ENCODE results near the gene SGCE. TPM values are rescaled to one million over a fixed set of nuclear protein-coding genes. Genes with fewer than 3 reads are reported as not detected.

SGCE gene
- total and polyA plus RNA-seq, 10 donors = 9.6 to 93.7 (median 45.0) TPM

GRCh38 chr7:94609561-94609960 lies 46.4 kb downstream of the SGCE start:
- Histone ChIP-seq H3K4me1 (no peaks in the 10 kb centered on the region), H3K9me3 (peaks cover 0 to 19% (median 0%) of the 10 kb centered on the region in 8 donors), H3K27ac (no peak overlapping the region), H3K36me3 (no peaks in the 10 kb centered on the region), H3K27me3 (replicated peaks in 1 of 7) (no peaks in the 10 kb centered on the region), H3K4me3 (no peak overlapping the region)
- no peak for TF ChIP-seq POLR2AphosphoS5 (IDR thresholded peaks at IDR 0.05)
- no peak for TF ChIP-seq POLR2A (IDR thresholded peaks at IDR 0.05)
- intact Hi-C loops (cut with DNase I; ENCODE audit: low total_unique reads) = no loop called here
- no peak for DNase-seq
- 85 to 96% (median 90%) methylated on average over 2 of the region's 2 CpGs for WGBS, 5 donors

GRCh38 chr7:94605031-94605430 lies 50.9 kb downstream of the SGCE start:
- intact Hi-C loops (cut with DNase I; ENCODE audit: low total_unique reads) = no loop called here
- no peaks in the 10 kb centered on the region for H3K27me3 ChIP-seq (replicated peaks in 1 of 7)
- no peaks in the 10 kb centered on the region for H3K4me1 ChIP-seq
- no peak for TF ChIP-seq POLR2A (IDR thresholded peaks at IDR 0.05)
- no peak for TF ChIP-seq POLR2AphosphoS5 (IDR thresholded peaks at IDR 0.05)
- TF ChIP-seq CTCF (IDR thresholded peaks at IDR 0.05 in 8 of 11, conservative IDR thresholded peaks at IDR 0.05 in 3 of 11) = no peak
- H3K27ac ChIP-seq = no peak overlapping the region
- peaks cover 0 to 17% (median 0%) of the 10 kb centered on the region in 8 donors for H3K9me3 ChIP-seq
- H3K4me3 ChIP-seq = no peak overlapping the region
- WGBS, 5 donors = 62 to 78% (median 72%) methylated on average over 1 of the region's 1 CpG
- H3K36me3 ChIP-seq = peaks cover 0 to 9% (median 3%) of the 10 kb centered on the region in 6 donors
- no peak for DNase-seq

- no peaks in the 10 kb centered on the region for H3K4me1 ChIP-seq
- H3K27ac ChIP-seq = no peak overlapping the region
- H3K27me3 ChIP-seq (replicated peaks in 1 of 7) = no peaks in the 10 kb centered on the region
- H3K9me3 ChIP-seq = peaks cover 0 to 13% (median 0%) of the 10 kb centered on the region in 8 donors
- peaks cover 0 to 29% (median 4%) of the 10 kb centered on the region in 6 donors for H3K36me3 ChIP-seq
- intact Hi-C loops (cut with DNase I; ENCODE audit: low total_unique reads) = no loop called here
- DNase-seq = no peak
- TF ChIP-seq CTCF (IDR thresholded peaks at IDR 0.05 in 8 of 11, conservative IDR thresholded peaks at IDR 0.05 in 3 of 11) (no peak), POLR2A (IDR thresholded peaks at IDR 0.05) (no peak), POLR2AphosphoS5 (IDR thresholded peaks at IDR 0.05) (no peak)
- WGBS, 5 donors = 88 to 100% (median 91%) methylated on average over 1 of the region's 1 CpG
- H3K4me3 ChIP-seq = no peak overlapping the region
These were observed 53.8 kb downstream of the SGCE start for GRCh38 chr7:94602181-94602580.

- no peak for TF ChIP-seq CTCF (IDR thresholded peaks at IDR 0.05 in 8 of 11, conservative IDR thresholded peaks at IDR 0.05 in 3 of 11)
- no peak for TF ChIP-seq POLR2AphosphoS5 (IDR thresholded peaks at IDR 0.05)
- no peak for TF ChIP-seq POLR2A (IDR thresholded peaks at IDR 0.05)
- WGBS, 5 donors = 94 to 98% (median 96%) methylated on average over 3 of the region's 3 CpGs
These were observed 55.7 kb downstream of the SGCE start for GRCh38 chr7:94600267-94600666.

DNA sequence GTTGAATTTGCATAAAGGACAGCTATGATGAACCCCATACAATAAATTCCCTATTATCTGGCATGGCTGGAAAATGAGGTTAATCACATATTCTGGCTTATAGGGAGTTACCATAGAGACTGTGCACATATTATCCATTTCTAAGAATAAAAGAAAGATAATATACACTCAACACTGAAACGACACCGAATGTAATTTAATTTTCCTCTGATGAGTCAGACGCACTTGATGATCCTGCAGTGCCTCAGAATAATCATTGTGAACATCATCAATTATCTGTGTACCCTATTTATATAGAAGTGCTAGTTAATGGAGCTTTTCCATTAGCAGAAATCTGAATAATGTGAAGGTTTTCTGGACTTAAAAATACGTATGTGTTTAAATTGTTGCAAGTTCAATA lies 60.2 kb downstream of the SGCE start:
- H3K9me3 ChIP-seq = no peaks in the 10 kb centered on the region
- H3K4me3 ChIP-seq = no peak overlapping the region
- intact Hi-C loops (cut with DNase I; ENCODE audit: low total_unique reads) = no loop called here
- H3K27me3 ChIP-seq (replicated peaks in 1 of 7) = no peaks in the 10 kb centered on the region
- no peak overlapping the region for H3K27ac ChIP-seq
- peaks cover 0 to 5% (median 0%) of the 10 kb centered on the region in 6 donors for H3K4me1 ChIP-seq
- DNase-seq = no peak
- WGBS, 5 donors = 82 to 95% (median 87%) methylated on average over 4 of the region's 4 CpGs
- peaks cover 0 to 34% (median 4%) of the 10 kb centered on the region in 6 donors for H3K36me3 ChIP-seq
- TF ChIP-seq CTCF (IDR thresholded peaks at IDR 0.05 in 8 of 11, conservative IDR thresholded peaks at IDR 0.05 in 3 of 11) = no peak
- TF ChIP-seq POLR2AphosphoS5 (IDR thresholded peaks at IDR 0.05) = no peak
- no peak for TF ChIP-seq POLR2A (IDR thresholded peaks at IDR 0.05)

More at GRCh38 chr7:94600267-94600666, 55.7 kb downstream of the SGCE start:
- no peak overlapping the region for H3K4me3 ChIP-seq
- intact Hi-C loops (cut with DNase I; ENCODE audit: low total_unique reads) = no loop called here
- no peaks in the 10 kb centered on the region for H3K27me3 ChIP-seq (replicated peaks in 1 of 7)
- no peak overlapping the region for H3K27ac ChIP-seq
- DNase-seq = no peak
- peaks cover 0 to 32% (median 4%) of the 10 kb centered on the region in 6 donors for H3K36me3 ChIP-seq
- no peaks in the 10 kb centered on the region for H3K9me3 ChIP-seq
- no peaks in the 10 kb centered on the region for H3K4me1 ChIP-seq
